DOHH2 (cell line): ENCODE data around the gene MTSS2.

Experiments
- CTCF ChIP-seq: fragments of 200-600 bp; sonication (generic); IDR thresholded peaks from one replicate; pipeline ENCODE4 v1.5.1; 2014; ENCODE audit warnings: antibody characterized with exemption, mild to moderate bottlenecking, low read depth, low read length; ENCODE audit not compliant: poor library complexity, severe bottlenecking
- EZH2phosphoT487 ChIP-seq: fragments of 200-600 bp; sonication (generic); IDR thresholded peaks from 2 replicates; pipeline ENCODE4 v1.6.1; 2017; ENCODE audit warnings: borderline replicate concordance, mild to moderate bottlenecking, antibody characterized with exemption, low read length, moderate library complexity, mixed read lengths

- TF ChIP-seq CTCF (no peak), EZH2phosphoT487 (no peak)
Observed at GRCh38 chr16:70720425-70721201, 34.8 kb upstream of the MTSS2 start.
